Gastroesophageal sphincter (tissue), 4 donors: Measurements from ENCODE around the gene TCHH. TPM values are rescaled to one million over a fixed set of nuclear protein-coding genes. Genes with fewer than 3 reads are reported as not detected.

Experiments used
- ATAC-seq: fragments of 150-250 bp; one replicate; pipeline ENCODE4 v1.9.1; 2016; ENCODE audit warnings: mild to moderate bottlenecking, moderate library complexity
- H3K27ac ChIP-seq, 4 donors: fragments of 200-600 bp; sonication (generic) in 3 of 4; 1 replicate in 3 of 4; 2 replicates in 1 of 4; pipeline ENCODE4 v1.5.1; 2016 to 2019
- H3K27me3 ChIP-seq: fragments of 200-600 bp; sonication (generic); one replicate; pipeline ENCODE4 v1.5.1; 2019
- H3K36me3 ChIP-seq, 2 donors: fragments of 200-600 bp; sonication (generic); one replicate each; pipeline ENCODE4 v1.5.1; 2019; ENCODE audit warnings: control low read depth in 1 of 2
- H3K4me1 ChIP-seq, 3 donors: fragments of 200-600 bp; sonication (generic); 1 replicate in 2 of 3; 2 replicates in 1 of 3; pipeline ENCODE4 v1.5.1; 2016 to 2019; ENCODE audit warnings: control low read depth in 2 of 3
- H3K4me3 ChIP-seq, 2 donors: fragments of 200-600 bp; sonication (generic); one replicate each; pipeline ENCODE4 v1.5.1; 2019; ENCODE audit warnings: mild to moderate bottlenecking in 1 of 2, moderate library complexity in 1 of 2
- H3K9me3 ChIP-seq, 3 donors: fragments of 200-600 bp; sonication (generic); one replicate each; pipeline ENCODE4 v1.5.1; 2017 to 2019; ENCODE audit warnings: control low read depth in 2 of 3
- EP300 ChIP-seq: sonication (generic); formaldehyde crosslinking; IDR thresholded peaks from one replicate; pipeline ENCODE4 v1.6.1; 2017; ENCODE audit warnings: antibody characterized with exemption, mild to moderate bottlenecking
- POLR2A ChIP-seq, 2 donors: fragments of 450-650 bp; IDR thresholded peaks; one replicate each; pipeline ENCODE4 v1.6.1; 2017; ENCODE audit warnings: antibody characterized with exemption in 2 of 2, mild to moderate bottlenecking in 2 of 2, moderate library complexity in 1 of 2
- POLR2AphosphoS5 ChIP-seq: sonication (generic); formaldehyde crosslinking; IDR thresholded peaks from one replicate; pipeline ENCODE4 v1.6.1; 2017; ENCODE audit warnings: antibody characterized with exemption
- WGBS, 2 donors: methylation state at CpG; one replicate each; pipeline ENCODE4 v1.1.5; 2018; ENCODE audit warnings: low coverage in 1 of 2; 5-methylcytosine and 5-hydroxymethylcytosine counted together
- total RNA-seq, 4 donors: library from RNA; depleted of rRNA; stranded (reverse); fragments of >200 nt; gene quantifications; one replicate each; pipeline ENCODE4 v1.1.0, GENCODE V29; 2016
- TF ChIP-seq, protein P1 (sequence below), 4 experiments: fragments of 200-600 bp in 2 of 4; fragments of 450-650 bp in 2 of 4; sonication (generic) in 1 of 4; IDR thresholded peaks; one replicate each; pipeline ENCODE4 v1.5.1; 2017 to 2019; ENCODE audit warnings: antibody characterized with exemption in 4 of 4, mild to moderate bottlenecking in 2 of 4, moderate library complexity in 2 of 4

The TCHH gene
- total RNA-seq, 4 donors from 2014 or later, result 0.05 to 0.54 (median 0.17) TPM

GRCh38 chr1:152130186-152130585 lies 14.9 kb upstream of the TCHH start:
- peaks cover 0 to 21% (median 0%) of the 10 kb centered on the region in 3 donors for H3K9me3 ChIP-seq
- H3K4me3 ChIP-seq, result no peak overlapping the region
- peaks cover 61% of the 10 kb centered on the region for H3K27me3 ChIP-seq
- no peaks in the 10 kb centered on the region for H3K4me1 ChIP-seq
- no peak overlapping the region for H3K27ac ChIP-seq
- no peak for TF ChIP-seq POLR2AphosphoS5
- no peak for TF ChIP-seq EP300
- TF ChIP-seq, protein P1, sequence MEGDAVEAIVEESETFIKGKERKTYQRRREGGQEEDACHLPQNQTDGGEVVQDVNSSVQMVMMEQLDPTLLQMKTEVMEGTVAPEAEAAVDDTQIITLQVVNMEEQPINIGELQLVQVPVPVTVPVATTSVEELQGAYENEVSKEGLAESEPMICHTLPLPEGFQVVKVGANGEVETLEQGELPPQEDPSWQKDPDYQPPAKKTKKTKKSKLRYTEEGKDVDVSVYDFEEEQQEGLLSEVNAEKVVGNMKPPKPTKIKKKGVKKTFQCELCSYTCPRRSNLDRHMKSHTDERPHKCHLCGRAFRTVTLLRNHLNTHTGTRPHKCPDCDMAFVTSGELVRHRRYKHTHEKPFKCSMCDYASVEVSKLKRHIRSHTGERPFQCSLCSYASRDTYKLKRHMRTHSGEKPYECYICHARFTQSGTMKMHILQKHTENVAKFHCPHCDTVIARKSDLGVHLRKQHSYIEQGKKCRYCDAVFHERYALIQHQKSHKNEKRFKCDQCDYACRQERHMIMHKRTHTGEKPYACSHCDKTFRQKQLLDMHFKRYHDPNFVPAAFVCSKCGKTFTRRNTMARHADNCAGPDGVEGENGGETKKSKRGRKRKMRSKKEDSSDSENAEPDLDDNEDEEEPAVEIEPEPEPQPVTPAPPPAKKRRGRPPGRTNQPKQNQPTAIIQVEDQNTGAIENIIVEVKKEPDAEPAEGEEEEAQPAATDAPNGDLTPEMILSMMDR (IDR thresholded peaks at IDR 0.05), result no peak
- no peak for TF ChIP-seq POLR2A (IDR thresholded peaks at IDR 0.05)
- no peak for ATAC-seq
- H3K36me3 ChIP-seq, result no peaks in the 10 kb centered on the region

GRCh38 chr1:152127673-152128072 lies 12.4 kb upstream of the TCHH start:
- Histone ChIP-seq H3K4me3 (no peak overlapping the region), H3K36me3 (no peaks in the 10 kb centered on the region), H3K4me1 (no peaks in the 10 kb centered on the region), H3K27me3 (peaks cover 70% of the 10 kb centered on the region), H3K27ac (no peak overlapping the region), H3K9me3 (peaks cover 0 to 9% (median 0%) of the 10 kb centered on the region in 3 donors)
- ATAC-seq, result no peak
- TF ChIP-seq, protein P1 (IDR thresholded peaks at IDR 0.05), result no peak

DNA sequence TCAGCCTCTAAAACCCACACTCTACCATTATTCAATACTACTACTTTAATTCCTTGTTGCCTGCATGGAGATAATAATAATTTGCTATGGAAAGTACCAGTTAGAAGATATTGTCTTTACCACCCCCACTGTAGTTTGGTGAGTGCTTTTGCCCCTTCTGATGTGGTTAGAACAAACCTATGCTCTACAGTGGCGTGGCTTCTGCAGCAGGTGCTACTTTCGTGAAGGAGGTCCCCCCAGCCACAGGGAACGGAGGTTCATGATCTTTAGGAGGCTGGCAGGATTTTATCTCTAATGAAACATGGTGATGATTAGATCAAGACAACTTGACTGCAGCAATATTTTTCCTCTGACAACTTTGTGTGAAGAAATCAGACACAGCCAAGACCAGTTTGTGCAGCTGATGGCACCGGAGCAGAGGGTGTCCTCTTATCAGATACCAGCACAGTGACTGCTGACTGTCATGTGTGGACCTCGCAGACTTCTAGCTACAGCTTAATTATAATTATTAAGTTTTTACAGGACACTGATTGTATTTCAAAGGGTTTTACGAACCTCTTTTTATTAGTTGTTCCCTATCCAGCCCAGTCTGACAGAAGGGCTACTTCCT lies 10.7 kb upstream of the TCHH start:
- Histone ChIP-seq H3K4me1 (no peaks in the 10 kb centered on the region), H3K9me3 (no peaks in the 10 kb centered on the region), H3K36me3 (no peaks in the 10 kb centered on the region), H3K27me3 (peaks cover 55% of the 10 kb centered on the region), H3K4me3 (no peak overlapping the region), H3K27ac (no peak overlapping the region)
- WGBS, 2 donors, result 65 to 80% methylated on average over 3 to 5 of the region's 6 CpGs
- TF ChIP-seq, protein P1 (IDR thresholded peaks at IDR 0.05), result no peak
- TF ChIP-seq EP300 (no peak), POLR2AphosphoS5 (no peak), POLR2A (IDR thresholded peaks at IDR 0.05) (no peak)
- no peak for ATAC-seq

GRCh38 chr1:152118915-152119314 lies 3.7 kb upstream of the TCHH start:
- Histone ChIP-seq H3K27ac (no peak overlapping the region), H3K4me1 (no peaks in the 10 kb centered on the region), H3K27me3 (peaks cover 57% of the 10 kb centered on the region), H3K9me3 (no peaks in the 10 kb centered on the region), H3K4me3 (no peak overlapping the region), H3K36me3 (no peaks in the 10 kb centered on the region)
- 79 to 100% methylated on average over 1 of the region's 1 CpG for WGBS, 2 donors
- no peak for ATAC-seq
- TF ChIP-seq, protein P1 (IDR thresholded peaks at IDR 0.05), result no peak
- TF ChIP-seq EP300 (no peak), POLR2A (IDR thresholded peaks at IDR 0.05) (no peak), POLR2AphosphoS5 (no peak)

GRCh38 chr1:152112885-152113432 lies 2.3 kb downstream of the TCHH start:
- no peaks in the 10 kb centered on the region for H3K36me3 ChIP-seq
- peaks cover 0 to 49% (median 28%) of the 10 kb centered on the region in 3 donors for H3K4me1 ChIP-seq
- no peak for TF ChIP-seq POLR2A (IDR thresholded peaks at IDR 0.05)
- TF ChIP-seq EP300, result no peak
- TF ChIP-seq, protein P1 (IDR thresholded peaks at IDR 0.05), result no peak
- no peak for TF ChIP-seq POLR2AphosphoS5
- H3K9me3 ChIP-seq, result peaks cover 0 to 14% (median 0%) of the 10 kb centered on the region in 3 donors
- H3K27ac ChIP-seq, result no peak overlapping the region
- peaks cover 96% of the 10 kb centered on the region for H3K27me3 ChIP-seq
- 20 to 59% methylated on average over 3 to 13 of the region's 13 CpGs for WGBS, 2 donors
- no peak overlapping the region for H3K4me3 ChIP-seq
- ATAC-seq, result no peak
